Nephron progenitor cell (in vitro differentiated cells): Measurements from ENCODE around the gene RDM1.

ENCODE experiments used
- DNase-seq: peaks from one replicate; pipeline ENCODE4 v3.0.0; 2021
- H3K27ac Mint-ChIP-seq: 2 replicates; pipeline ENCODE4 v1.8.0; 2021; ENCODE audit warnings: mild to moderate bottlenecking, moderate library complexity, mixed read lengths
- H3K27me3 Mint-ChIP-seq: 2 replicates; pipeline ENCODE4 v1.8.0; 2021; ENCODE audit warnings: mild to moderate bottlenecking, low read depth, mixed read lengths; ENCODE audit not compliant: poor library complexity
- H3K36me3 Mint-ChIP-seq: 2 replicates; pipeline ENCODE4 v1.8.0; 2021; ENCODE audit warnings: low read depth, mixed read lengths
- H3K4me1 Mint-ChIP-seq: 2 replicates; pipeline ENCODE4 v1.8.0; 2021; ENCODE audit warnings: mixed read lengths
- H3K4me3 Mint-ChIP-seq: 2 replicates; pipeline ENCODE4 v1.8.0; 2021; ENCODE audit warnings: mild to moderate bottlenecking, moderate library complexity, mixed read lengths
- H3K9me3 Mint-ChIP-seq: 2 replicates; pipeline ENCODE4 v1.8.0; 2021; ENCODE audit warnings: mild to moderate bottlenecking, moderate library complexity, mixed read lengths
- TF ChIP-seq, protein P1 (sequence below): fragments of 200-600 bp; sonication (generic); IDR thresholded peaks from 2 replicates; pipeline ENCODE4 v1.5.0; 2021; ENCODE audit warnings: antibody characterized with exemption

Gene RDM1

GRCh38 chr17:35930211-35931065 lies at the start of gene RDM1:
TSS of gene RDM1 (minus strand) at chr17:35930773. CDS start at chr17:35930727, 46 bp downstream.
- peaks cover 16% of the 10 kb centered on the region for H3K27me3 Mint-ChIP-seq
- peaks cover 28% of the 10 kb centered on the region for H3K4me1 Mint-ChIP-seq
- no peaks in the 10 kb centered on the region for H3K9me3 Mint-ChIP-seq
- DNase-seq = peak; percentile 89
- H3K27ac Mint-ChIP-seq = no peak within 1 kb of the TSS
- TF ChIP-seq, protein P1, sequence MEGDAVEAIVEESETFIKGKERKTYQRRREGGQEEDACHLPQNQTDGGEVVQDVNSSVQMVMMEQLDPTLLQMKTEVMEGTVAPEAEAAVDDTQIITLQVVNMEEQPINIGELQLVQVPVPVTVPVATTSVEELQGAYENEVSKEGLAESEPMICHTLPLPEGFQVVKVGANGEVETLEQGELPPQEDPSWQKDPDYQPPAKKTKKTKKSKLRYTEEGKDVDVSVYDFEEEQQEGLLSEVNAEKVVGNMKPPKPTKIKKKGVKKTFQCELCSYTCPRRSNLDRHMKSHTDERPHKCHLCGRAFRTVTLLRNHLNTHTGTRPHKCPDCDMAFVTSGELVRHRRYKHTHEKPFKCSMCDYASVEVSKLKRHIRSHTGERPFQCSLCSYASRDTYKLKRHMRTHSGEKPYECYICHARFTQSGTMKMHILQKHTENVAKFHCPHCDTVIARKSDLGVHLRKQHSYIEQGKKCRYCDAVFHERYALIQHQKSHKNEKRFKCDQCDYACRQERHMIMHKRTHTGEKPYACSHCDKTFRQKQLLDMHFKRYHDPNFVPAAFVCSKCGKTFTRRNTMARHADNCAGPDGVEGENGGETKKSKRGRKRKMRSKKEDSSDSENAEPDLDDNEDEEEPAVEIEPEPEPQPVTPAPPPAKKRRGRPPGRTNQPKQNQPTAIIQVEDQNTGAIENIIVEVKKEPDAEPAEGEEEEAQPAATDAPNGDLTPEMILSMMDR = no peak
- H3K36me3 Mint-ChIP-seq = no peaks in the 10 kb centered on the region
- peak within 1 kb of the TSS; percentile 89 for H3K4me3 Mint-ChIP-seq

DNA sequence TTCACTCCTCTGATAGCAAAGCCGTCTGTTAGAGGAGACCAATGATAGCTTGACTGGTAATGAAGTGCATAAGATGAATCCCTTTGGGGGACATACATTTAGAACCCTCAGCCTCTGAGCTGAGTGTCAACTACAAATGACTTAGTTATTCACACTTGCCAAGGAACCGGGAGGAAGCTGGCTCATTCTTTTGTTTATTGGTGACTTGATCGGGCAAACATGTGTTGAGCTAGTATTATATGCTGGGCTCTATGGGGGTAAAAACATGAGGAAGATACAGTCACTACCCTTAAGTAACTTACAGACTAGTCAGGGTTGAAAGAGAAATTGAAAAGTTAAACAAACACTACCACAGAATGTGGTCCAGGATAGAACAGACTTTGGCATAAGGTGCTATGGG lies 47.8 kb upstream of the RDM1 start:
- Mint-ChIP-seq H3K27me3 (no peaks in the 10 kb centered on the region), H3K4me3 (no peak overlapping the region), H3K4me1 (peaks cover 13% of the 10 kb centered on the region), H3K36me3 (no peaks in the 10 kb centered on the region), H3K9me3 (no peaks in the 10 kb centered on the region), H3K27ac (no peak overlapping the region)
- DNase-seq = no peak
- TF ChIP-seq, protein P1 = no peak

- Mint-ChIP-seq H3K27ac (no peak overlapping the region), H3K9me3 (no peaks in the 10 kb centered on the region), H3K36me3 (no peaks in the 10 kb centered on the region), H3K27me3 (no peaks in the 10 kb centered on the region), H3K4me1 (peaks cover 20% of the 10 kb centered on the region), H3K4me3 (no peak overlapping the region)
- TF ChIP-seq, protein P1 = no peak
- DNase-seq = no peak
These were observed 46.9 kb upstream of the RDM1 start for GRCh38 chr17:35977509-35977908.

DNA sequence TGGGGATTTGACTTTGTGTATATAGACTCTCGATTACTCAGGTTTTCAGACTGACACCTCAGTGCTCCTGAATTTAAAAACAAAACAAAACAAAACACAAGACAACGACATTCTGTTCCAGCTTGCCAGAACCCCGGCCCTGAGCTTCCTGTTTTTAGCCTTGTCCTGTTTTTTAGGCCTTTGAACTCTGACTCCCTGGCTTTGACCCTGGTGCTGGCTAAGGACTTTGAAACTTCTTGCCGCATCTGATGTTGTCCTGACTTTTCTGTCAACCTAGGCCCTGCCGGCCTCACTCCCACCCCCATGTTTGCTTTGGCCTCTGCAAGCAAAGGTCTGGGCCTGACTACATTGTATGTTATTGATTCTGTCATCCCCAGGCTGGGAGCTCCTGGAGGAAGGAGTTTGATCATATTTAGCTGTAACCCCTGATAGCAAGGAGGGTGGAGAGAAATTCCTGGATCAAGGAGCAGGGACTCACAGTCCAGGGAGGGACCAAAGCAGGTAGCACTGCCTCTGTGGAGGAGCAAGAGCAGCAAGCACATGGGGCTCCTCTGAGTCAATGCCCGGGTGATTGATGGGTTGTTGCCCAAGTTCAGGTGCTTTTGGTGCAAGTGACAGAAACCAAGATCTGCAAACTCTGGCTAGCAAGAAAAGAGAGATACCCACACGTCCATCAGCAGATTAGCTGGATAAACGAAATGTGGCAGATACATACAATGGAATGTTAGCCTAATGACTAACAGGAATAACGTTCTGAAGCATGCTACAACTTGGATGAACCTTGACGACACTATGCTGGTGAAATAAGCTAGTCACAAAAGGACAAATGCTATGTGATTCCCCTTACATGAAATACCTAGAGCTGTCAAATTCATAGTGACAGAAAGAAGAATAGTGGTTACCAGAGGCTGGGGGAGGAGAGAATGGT lies 43.0 kb upstream of the RDM1 start:
- peak overlapping the region; percentile 65 for H3K27ac Mint-ChIP-seq
- H3K4me1 Mint-ChIP-seq = peaks cover 31% of the 10 kb centered on the region
- no peak overlapping the region for H3K4me3 Mint-ChIP-seq

DNA sequence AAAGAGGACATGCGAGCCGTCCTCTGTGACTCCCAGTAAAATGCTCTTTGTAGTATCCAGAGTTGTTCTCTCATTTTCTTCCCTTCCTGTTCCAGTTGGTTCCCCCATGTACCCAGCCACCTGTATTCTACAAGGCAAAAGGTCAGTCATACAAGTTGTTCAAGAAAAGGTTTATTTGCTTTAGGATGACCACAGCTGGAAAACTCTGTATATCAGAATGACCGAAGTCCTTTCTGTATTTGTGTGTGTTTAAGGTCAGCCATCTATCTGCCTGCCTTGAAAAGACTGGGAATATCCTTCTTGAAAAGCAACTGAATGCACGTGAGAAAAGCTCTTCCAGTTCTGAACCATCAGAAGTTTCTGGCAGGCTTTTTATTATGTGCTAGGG lies 42.4 kb upstream of the RDM1 start:
- Mint-ChIP-seq H3K27ac (no peak overlapping the region), H3K4me1 (peaks cover 31% of the 10 kb centered on the region), H3K36me3 (no peaks in the 10 kb centered on the region), H3K4me3 (no peak overlapping the region), H3K27me3 (no peaks in the 10 kb centered on the region), H3K9me3 (no peaks in the 10 kb centered on the region)
- DNase-seq = no peak
- TF ChIP-seq, protein P1 = no peak

More for the DNA sequence above, 43.0 kb upstream of the RDM1 start:
- H3K36me3 Mint-ChIP-seq = no peaks in the 10 kb centered on the region
- no peak for DNase-seq
- H3K27me3 Mint-ChIP-seq = no peaks in the 10 kb centered on the region
- TF ChIP-seq, protein P1 = no peak
- no peaks in the 10 kb centered on the region for H3K9me3 Mint-ChIP-seq
